GM06990 (cell line): Measurements from ENCODE around the gene SMARCD3.

Source experiments
- DNase-seq: peaks from one replicate; pipeline ENCODE4 v3.0.0-alpha.2; 2011; ENCODE audit not compliant: insufficient read length; ENCODE audit errors: extremely low read depth
- H3K27me3 ChIP-seq: replicated peaks from 2 replicates; pipeline ENCODE4 v1.6.0; 2011; ENCODE audit warnings: low read length; ENCODE audit not compliant: control insufficient read depth, insufficient read depth
- H3K36me3 ChIP-seq: 2 replicates; pipeline ENCODE4 v1.5.1; 2011; ENCODE audit warnings: low read length; ENCODE audit not compliant: control insufficient read depth, insufficient read depth
- H3K4me3 ChIP-seq: replicated peaks from 2 replicates; pipeline ENCODE4 v1.5.1; 2011; ENCODE audit warnings: low read depth, mild to moderate bottlenecking, control low read depth, low read length
- TF ChIP-seq, protein P1 (sequence below): IDR thresholded peaks from 2 replicates; pipeline ENCODE4 v1.5.1; 2011; ENCODE audit warnings: low read length, control low read depth, mild to moderate bottlenecking, inconsistent platforms; ENCODE audit not compliant: insufficient read depth, poor library complexity, severe bottlenecking

SMARCD3 gene

DNA sequence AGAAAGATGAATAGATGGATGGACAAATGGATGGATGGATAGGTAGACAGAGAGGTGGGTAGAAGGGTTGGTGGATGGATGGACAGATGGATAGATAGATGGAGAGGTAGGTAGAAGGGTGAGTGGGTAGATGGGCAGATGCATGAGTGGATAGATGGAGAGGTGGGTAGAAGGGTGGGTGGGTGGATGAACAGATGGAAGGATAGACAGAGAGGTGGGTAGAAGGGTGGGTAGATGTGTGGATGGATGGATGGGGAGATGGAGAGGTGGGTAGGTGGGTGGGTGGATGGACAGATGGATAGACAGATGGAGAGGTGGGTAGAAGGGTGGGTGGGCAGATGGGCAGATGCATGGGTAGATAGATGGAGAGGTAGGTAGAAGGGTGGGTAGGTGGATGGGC is 50.6 kb downstream of the SMARCD3 start:
- Histone ChIP-seq H3K4me3 (no peak overlapping the region), H3K36me3 (no peaks in the 10 kb centered on the region), H3K27me3 (peaks cover 4% of the 10 kb centered on the region; the same call in 1 of the 2 replicates)
- no peak for DNase-seq
- TF ChIP-seq, protein P1, sequence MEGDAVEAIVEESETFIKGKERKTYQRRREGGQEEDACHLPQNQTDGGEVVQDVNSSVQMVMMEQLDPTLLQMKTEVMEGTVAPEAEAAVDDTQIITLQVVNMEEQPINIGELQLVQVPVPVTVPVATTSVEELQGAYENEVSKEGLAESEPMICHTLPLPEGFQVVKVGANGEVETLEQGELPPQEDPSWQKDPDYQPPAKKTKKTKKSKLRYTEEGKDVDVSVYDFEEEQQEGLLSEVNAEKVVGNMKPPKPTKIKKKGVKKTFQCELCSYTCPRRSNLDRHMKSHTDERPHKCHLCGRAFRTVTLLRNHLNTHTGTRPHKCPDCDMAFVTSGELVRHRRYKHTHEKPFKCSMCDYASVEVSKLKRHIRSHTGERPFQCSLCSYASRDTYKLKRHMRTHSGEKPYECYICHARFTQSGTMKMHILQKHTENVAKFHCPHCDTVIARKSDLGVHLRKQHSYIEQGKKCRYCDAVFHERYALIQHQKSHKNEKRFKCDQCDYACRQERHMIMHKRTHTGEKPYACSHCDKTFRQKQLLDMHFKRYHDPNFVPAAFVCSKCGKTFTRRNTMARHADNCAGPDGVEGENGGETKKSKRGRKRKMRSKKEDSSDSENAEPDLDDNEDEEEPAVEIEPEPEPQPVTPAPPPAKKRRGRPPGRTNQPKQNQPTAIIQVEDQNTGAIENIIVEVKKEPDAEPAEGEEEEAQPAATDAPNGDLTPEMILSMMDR, result no peak

DNA sequence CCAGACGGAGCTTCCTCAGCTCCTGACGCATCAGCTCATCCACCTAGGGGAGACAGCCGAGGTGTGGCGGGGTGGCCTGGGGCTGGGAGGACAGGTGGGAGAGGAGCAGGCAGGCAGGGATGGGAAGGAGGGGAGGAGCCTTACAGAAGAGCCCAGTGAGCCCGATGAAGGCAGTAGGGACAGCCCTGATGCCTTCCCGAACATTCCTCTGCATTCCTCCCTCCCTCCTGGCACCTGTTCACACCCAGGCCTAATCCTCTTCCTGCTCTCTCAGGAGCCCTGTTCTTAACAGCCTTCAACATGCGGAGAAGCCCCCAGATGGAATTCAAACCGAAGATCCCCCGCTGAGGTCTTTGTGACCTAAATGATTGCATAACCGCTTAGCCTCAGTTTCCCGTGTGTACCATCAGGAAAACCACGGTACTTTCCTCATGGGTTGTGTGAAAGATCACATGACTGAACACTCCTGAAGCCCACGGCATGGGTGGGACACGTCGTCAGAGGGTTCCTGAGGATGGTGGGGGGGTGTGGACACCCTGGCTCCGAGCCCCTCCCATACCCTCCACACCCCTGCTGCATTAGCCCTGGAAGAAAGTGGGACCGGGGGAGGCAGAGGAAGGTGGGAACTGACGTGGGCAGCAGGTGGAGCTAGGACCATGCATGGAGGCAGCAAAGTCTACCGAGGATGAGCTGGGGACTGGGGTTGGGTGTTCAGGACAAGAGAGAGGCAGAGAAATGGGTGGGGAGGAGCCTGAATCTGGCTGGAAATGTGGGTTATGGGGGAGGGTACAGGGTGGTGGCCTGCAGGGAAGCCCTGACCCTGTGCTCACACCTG is 52.7 kb downstream of the SMARCD3 start:
- no peaks in the 10 kb centered on the region for H3K36me3 ChIP-seq
- TF ChIP-seq, protein P1, result no peak
- H3K4me3 ChIP-seq, result no peak overlapping the region
- DNase-seq, result no peak
- peaks cover 4% of the 10 kb centered on the region; the same call in 1 of the 2 replicates for H3K27me3 ChIP-seq

DNA sequence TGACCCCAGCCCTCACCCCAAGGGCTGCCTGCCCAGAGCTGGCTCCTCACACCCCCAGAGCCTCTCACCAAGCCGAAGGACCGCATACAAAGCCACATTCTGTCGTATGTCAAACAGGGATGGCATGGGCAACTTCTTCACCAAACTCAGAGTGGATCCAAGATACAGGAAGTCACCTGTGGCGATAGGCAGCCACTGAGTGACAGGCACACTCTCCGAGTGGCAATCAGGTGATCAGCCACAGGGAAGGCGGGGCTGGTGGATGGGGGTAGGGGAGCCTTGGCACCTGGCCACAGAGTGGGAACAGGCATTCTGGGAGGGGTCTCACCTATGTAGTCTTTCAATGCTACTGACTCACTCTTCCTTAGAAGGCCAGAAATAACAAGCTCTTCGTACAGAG is 54.3 kb downstream of the SMARCD3 start:
- no peak for DNase-seq
- H3K36me3 ChIP-seq, result no peaks in the 10 kb centered on the region
- TF ChIP-seq, protein P1, result no peak
- H3K4me3 ChIP-seq, result no peak overlapping the region
- H3K27me3 ChIP-seq, result peaks cover 4% of the 10 kb centered on the region; the same call in 1 of the 2 replicates

DNA sequence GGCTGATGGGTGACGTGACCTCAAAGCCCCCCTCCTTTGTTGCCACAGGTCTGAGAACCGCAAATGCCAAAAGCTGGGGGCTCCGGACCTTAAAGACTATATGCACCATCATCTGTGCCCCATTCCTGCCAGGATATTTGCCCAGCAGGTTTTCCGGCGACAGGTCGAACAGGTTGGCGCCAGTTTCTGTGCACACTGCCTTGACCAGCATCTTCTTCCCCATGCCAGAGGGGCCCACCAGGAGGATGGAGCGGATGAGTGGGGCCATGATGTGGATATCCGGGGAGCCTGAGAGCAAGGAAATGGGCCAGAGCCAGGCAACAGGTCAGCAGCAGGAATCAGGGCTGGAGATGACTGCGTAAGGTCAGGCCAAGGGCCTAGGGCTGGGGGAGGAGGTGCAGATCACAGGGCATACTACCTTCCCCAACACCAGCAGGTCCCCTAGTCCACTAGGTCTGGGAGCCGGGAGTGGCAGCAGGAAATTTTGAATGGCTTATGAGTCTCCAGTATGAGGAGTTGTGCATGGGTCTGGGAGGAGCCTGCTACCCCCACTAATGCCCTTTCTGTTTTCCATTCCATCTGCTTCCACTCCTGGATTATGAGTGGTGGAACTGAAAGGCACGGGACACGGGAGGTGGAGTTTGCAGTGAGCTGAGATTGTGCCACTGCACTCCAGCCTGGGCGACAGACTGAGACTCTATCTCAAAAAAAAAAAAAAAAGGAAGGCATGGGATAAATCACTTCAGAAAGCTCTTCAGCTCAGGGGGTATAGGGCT is 55.1 kb downstream of the SMARCD3 start:
- Histone ChIP-seq H3K27me3 (peaks cover 4% of the 10 kb centered on the region; the same call in 1 of the 2 replicates), H3K36me3 (no peaks in the 10 kb centered on the region), H3K4me3 (no peak overlapping the region)
- TF ChIP-seq, protein P1, result no peak
- no peak for DNase-seq

DNA sequence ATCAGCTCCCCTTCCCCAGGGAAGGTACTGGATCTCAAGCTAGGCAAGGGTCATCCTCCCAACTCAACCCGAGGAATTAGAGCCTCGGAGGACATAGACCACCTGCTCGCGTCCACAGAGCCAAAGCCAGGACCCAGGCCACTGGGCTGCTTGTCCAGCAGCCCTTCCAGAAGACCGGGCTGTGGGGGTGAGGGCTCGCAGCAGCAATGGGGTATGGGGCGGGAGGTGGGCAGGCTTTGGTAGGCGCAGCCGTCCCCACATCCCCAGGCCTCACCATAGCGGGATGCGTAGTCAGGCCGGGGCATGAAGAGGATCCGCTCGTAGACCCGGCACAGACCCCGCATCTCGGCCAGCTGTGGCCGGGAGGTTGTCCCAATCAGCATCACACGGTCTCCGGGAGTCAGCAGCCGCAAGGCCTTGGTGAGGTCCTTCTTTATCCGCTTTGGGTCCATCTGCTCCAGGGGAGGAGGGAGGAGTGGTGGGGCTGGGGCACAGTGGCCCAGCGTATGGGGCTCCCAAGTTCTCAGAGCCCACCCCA is 56.4 kb downstream of the SMARCD3 start:
- Histone ChIP-seq H3K36me3 (no peaks in the 10 kb centered on the region), H3K27me3 (peaks cover 3% of the 10 kb centered on the region; the same call in 1 of the 2 replicates), H3K4me3 (no peak overlapping the region)
- DNase-seq, result no peak
- TF ChIP-seq, protein P1, result no peak
